Stimulated activated CD8-positive, alpha-beta memory T cell treated with anti-CD3 and anti-CD28 coated beads, Interleukin-4, amount 100 ng/mL, for 1 hour (primary cell): Measurements from ENCODE around the gene MBNL1.
"Not testable (repeated sequence)": the region's sequence is repeated elsewhere in the genome, so short reads cannot be mapped to it uniquely, and the experiment has no call there.

Experiments used
- DNase-seq, 2 donors: peaks; one replicate each; pipeline ENCODE4 v3.0.0-alpha.2; 2020; ENCODE audit warnings: low read depth in 2 of 2, low spot score in 1 of 2

The MBNL1 gene

DNA sequence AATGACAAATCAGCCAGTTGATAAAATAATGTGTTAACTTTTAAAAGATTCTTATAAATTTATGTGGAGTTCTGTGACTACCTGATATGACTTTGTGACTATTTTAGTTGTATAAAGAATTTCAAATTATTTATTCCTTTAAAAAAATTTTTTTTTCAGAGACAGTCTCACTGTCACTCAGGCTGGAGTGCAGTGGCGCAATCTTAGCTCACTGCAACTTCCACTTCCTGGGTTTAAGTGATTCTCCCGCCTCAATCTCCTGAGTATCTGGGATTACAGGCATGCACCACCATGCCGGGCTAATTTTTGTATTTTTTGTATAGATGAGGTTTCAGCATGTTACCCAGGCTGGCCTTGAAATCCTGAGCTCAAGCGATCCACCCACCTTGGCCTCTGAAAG, 48.5 kb downstream of the MBNL1 start:
- no peak for DNase-seq

DNA sequence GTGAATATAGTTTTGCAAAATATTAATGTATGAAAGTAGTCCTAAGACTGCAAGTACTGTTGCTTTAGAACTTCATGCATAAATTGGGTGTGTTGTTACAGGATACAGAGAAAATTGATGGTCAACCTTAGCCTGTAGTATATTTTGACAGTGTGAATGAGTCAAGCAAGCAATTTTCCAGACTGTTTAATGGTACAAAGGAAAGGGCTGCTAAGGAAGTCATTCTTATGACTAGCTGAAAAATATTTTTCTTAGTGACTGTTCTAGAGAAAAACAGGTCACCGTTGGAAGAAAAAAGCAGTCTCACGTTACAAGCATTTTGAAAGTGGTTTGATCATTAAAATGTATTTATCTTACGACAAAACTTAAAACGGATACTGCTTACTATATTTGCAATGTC, 49.2 kb downstream of the MBNL1 start:
- no peak for DNase-seq

DNA sequence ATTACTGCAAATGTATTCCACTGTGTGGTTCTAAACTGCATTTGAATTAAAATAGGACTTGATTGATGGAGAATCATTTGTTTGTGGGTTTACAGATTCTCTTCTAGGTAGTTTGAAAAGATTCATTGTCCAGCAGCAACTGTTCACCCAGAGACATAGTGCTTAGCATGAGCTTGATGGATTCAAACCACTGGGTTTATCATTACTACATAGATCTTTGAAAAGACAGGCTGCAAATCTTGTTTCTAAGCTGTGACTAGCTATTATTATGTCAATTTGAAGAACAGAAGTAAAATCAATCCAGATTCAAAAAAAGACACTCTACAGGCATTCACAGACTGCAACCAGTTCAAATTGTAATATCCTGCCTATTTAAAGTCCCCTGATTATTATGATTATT, 49.8 kb downstream of the MBNL1 start:
- no peak for DNase-seq

DNA sequence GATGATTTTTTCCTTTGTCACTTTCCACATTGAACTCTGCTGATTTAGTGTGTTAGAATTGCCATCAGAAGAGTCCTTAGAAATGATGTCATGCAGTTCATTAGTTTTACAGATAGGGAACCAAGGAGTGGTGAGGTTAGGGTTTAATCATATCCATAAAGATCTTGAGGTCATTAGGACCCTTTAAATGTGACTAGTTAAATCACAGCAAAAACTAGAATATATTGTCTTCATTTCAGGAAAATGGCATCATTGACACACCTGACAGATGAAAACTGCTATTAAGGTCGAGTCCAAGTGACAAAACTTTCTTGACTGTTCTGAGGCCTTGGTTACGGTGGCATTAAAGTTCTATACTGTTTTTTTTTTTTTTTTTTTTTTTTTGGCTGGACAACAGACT, 50.5 kb downstream of the MBNL1 start:
- DNase-seq = no peak

GRCh38 chr3:152319831-152320617, 51.3 kb downstream of the MBNL1 start:
- no peak for DNase-seq

GRCh38 chr3:152321200-152321954, 52.6 kb downstream of the MBNL1 start:
- DNase-seq = no peak

DNA sequence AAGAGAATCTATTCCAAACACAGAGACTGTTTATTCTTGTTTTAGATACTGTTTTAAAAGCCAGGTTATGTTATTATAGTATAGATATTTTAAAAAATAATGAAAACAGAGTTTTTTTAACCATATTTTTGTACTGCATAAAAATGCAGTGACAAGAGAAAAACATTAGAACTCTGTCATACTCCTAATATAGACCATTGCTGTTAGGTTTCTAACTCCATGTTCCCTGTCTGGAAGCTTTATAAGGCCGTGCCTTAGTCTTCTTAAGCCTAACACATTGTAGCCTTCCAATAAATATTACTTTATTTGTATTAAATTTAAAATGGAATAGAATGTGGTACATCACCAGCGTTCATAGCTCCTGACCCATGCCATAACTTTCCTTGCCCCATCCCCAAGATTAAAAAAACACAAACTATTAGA, 53.2 kb downstream of the MBNL1 start:
- DNase-seq = no peak

DNA sequence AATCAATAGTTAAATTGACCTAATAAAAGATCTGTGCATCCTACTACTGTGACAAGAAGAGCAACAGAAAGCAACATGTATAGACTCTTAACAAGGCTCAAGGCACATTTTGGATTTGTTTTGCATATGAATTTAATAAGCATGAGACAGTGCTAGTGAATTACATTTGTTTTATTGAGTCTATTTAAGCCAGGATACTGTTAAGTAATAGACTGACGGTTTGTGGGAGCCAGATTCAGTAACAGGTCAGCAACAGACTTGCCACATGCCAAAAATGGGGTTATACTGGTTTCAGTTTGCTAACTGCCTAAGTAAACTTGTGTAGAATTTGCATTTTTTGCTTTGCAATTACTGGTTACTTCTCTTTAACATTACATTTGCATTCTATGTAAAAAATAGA, 54.0 kb downstream of the MBNL1 start:
- DNase-seq = no peak

DNA sequence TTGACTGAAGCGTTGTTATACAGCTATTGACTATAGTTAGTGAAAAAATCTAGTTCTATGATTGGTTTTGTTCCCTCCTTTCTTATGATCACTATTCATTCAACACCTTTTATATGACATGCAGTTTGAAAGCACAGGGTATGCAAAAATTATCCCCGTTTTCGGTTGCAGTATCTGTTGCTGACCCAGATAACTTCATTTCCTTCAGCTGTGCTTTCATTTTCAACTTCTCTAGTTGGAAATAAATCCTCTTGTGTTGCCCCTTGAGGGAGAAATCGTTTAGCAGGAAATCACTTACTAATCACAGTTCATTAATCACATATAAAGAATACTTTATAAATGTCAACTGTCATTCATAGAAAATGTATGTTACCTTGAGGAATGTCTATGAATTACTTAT, 55.1 kb downstream of the MBNL1 start:
- DNase-seq = no peak

GRCh38 chr3:152325136-152325535, 56.4 kb downstream of the MBNL1 start:
- no peak for DNase-seq

DNA sequence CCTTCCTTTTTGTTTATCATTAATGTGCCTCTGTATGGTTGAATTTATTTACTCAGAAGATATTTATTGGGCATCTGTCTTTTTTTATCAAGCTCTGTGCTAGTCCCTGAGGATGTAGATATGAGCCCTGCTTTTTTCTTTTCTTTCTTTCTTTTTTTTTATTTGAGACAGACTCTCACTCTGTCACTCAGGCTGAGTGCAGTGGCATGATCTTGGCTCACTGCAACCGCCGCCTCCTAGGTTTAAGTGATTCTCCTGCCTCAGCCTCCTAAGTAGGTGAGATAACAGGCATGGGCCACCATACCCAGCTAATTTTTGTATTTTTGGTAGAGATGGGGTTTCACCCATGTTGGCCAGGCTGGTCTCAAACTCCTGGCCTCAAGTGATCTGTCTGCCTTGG, 58.5 kb downstream of the MBNL1 start:
- DNase-seq = no peak

GRCh38 chr3:152328841-152329240, 60.1 kb downstream of the MBNL1 start:
- no peak for DNase-seq

DNA sequence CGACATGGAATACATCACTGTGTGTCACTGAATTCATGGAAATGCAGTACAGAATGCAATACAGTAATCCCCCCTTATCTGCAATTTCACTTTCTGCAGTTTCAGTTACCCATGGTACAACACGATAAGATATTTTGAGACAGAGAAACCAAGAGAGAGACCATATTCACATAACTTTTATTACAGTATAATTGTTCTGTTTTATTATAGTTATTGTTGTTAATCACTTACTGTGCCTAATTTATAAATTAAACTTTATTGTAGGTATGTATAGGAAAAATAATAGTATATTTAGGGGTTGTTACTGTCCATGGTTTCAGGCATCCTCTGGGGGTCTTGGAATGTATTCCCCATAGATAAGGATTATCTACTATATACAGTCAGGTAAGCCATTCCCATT, 61.8 kb downstream of the MBNL1 start:
- DNase-seq = no peak

DNA sequence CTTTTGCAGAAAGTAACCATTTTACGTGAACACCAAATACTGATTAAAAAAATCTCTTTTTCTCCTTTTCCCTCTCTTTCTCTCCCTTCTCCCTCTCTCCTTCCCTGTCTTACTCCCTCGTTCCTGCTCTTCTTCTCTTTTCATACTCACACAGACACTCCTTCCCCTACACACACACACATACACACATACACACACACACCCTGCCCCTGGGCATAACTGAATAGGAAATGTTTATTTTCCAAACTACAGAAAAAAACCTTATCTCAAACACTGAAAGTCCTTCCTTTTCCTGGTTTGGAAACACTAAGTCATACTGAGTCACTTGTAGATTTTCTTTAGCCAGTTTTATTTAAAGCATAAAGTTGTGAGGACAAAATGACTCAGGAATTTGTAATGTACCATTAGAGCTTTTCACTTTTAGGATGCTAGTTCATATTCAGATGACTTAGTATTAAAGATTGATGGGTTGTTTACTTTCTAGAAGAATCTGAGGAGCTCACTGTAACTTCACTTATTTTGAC, 62.4 kb downstream of the MBNL1 start:
- DNase-seq = no peak

GRCh38 chr3:152331998-152332397, 63.3 kb downstream of the MBNL1 start:
- DNase-seq = no peak

GRCh38 chr3:152333928-152334327, 65.2 kb downstream of the MBNL1 start:
- no peak for DNase-seq

GRCh38 chr3:152334761-152335160, 66.0 kb downstream of the MBNL1 start:
- no peak for DNase-seq

DNA sequence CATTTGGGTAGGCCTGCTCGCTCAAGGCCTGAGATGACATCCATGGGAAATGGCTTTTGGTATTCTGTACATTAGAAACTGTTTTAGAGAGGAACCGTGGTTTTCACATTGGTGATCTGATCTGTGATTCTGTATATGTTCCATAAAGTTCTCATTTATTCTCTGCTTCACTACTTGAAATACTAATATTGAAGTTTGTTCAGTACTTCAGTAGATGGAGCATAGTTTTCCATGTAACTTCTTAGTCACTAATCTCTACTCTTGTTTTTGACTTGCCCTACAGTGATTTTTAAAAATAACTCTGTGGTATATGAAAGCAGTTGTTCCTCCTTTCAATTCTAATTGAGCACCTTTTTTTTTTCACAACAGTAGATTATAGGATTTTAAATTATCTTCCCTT, 66.5 kb downstream of the MBNL1 start:
- DNase-seq = no peak

DNA sequence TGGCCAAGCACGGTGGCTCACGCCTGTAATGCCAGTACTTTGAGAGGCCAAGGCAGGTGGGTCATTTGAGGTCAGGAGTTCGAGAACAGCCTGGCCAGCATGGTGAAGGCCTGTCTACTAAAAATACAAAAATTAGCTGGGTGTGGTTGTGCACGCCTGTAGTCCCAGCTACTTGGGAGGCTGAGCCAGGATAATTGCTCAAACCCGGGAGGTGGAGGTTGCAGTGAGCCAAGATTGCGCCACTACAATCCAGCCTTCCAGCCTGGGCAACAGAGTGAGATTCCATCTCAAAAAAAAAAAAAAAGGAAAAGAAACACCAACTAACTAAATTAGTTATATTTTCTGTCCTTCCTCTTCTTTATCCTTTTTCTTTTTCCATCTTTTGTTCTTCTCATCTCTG, 68.6 kb downstream of the MBNL1 start:
- not testable (repeated sequence) for DNase-seq

DNA sequence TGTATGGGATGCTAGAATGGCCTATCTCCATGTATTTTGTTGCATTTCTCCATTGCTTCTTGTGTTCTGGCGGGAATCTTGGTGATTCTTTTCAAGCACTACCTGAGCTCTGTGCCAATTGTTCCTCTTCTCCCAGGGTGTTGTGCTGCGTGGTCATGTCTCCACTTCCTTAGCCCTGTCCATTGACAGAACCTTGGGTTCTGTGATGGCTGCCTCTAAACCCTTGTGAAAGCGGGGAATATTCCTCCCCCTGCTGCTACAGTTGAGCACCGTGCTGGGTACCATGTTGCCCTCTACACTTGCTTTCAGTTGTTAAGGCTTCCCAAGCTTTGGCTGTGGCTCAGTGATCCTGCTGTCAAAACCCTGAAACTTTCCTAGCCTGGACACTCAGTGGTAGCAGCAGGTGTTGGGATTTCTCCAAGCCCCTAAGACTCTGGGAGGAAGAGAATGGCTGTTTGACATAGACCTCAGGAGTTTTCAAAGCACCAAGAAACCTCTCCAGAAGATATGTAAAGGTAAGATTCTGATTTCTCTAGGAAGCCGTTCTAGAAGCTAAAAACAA, 69.5 kb downstream of the MBNL1 start:
- no peak for DNase-seq

GRCh38 chr3:152339881-152340505, 71.3 kb downstream of the MBNL1 start:
- DNase-seq = no peak

- no peak for DNase-seq
These were observed 76.5 kb downstream of the MBNL1 start for GRCh38 chr3:152345233-152345632.
